Stimulated activated CD4-positive, alpha-beta T cell treated with anti-CD3 and anti-CD28 coated beads, TNF-alpha, amount 100 ng/mL, for 4 hours (primary cell): Measurements from ENCODE around the gene ARHGAP40.
A peak's percentile ranks its signal among the peaks of the same experiment; 100 is the strongest.

Experiments used
- DNase-seq, 3 experiments: peaks; one replicate each; pipeline ENCODE4 v3.0.0-alpha.2; 2020; ENCODE audit warnings: low read depth in 3 of 3

The ARHGAP40 gene

GRCh38 chr20:38680500-38681306 lies 79.1 kb downstream of the ARHGAP40 start:
- no peak for DNase-seq

- no peak for DNase-seq
Observed at GRCh38 chr20:38685271-38685670, 83.7 kb downstream of the ARHGAP40 start.

GRCh38 chr20:38685853-38686473 lies 84.4 kb downstream of the ARHGAP40 start:
- DNase-seq: no peak

- peak in 2 of 3 experiments; percentile 18 to 26 for DNase-seq
Observed at GRCh38 chr20:38692436-38693411, 91.1 kb downstream of the ARHGAP40 start.

- no peak for DNase-seq
Observed at GRCh38 chr20:38697306-38697705, 95.7 kb downstream of the ARHGAP40 start.

GRCh38 chr20:38698541-38698940 lies 96.9 kb downstream of the ARHGAP40 start:
- DNase-seq: no peak

- DNase-seq: no peak
Observed at GRCh38 chr20:38700141-38700540, 98.5 kb downstream of the ARHGAP40 start.
